Colonic mucosa (tissue), 4 donors: ENCODE results near the gene RMND5B. TPM values are rescaled to one million over a fixed set of nuclear protein-coding genes. Genes with fewer than 3 reads are reported as not detected.

Experiments used
- DNase-seq: peaks from one replicate; pipeline ENCODE4 v3.0.0-alpha.2; 2020
- H3K27ac ChIP-seq: fragments of 200-600 bp; one replicate; pipeline ENCODE4 v1.8.0; 2021
- H3K27me3 ChIP-seq: fragments of 200-600 bp; one replicate; pipeline ENCODE4 v1.8.0; 2021
- H3K36me3 ChIP-seq: fragments of 200-600 bp; one replicate; pipeline ENCODE4 v1.8.0; 2021
- H3K4me1 ChIP-seq: fragments of 200-600 bp; one replicate; pipeline ENCODE4 v1.8.0; 2021; ENCODE audit warnings: mild to moderate bottlenecking
- H3K4me3 ChIP-seq: fragments of 200-600 bp; one replicate; pipeline ENCODE4 v1.8.0; 2021
- H3K9ac ChIP-seq, 2 donors: one replicate each; pipeline ENCODE4 v1.7.0; 2013; ENCODE audit warnings: control low read depth in 2 of 2, low read depth in 2 of 2, low read length in 2 of 2
- H3K9me3 ChIP-seq: fragments of 200-600 bp; one replicate; pipeline ENCODE4 v1.8.0; 2021
- intact Hi-C: fragments of 100-400 bp; cut with DNase I; formaldehyde crosslinking; loops from one replicate; pipeline ENCODE4 v1.14.1; 2022
- total RNA-seq, 2 donors: library from RNA; stranded (reverse); fragmentation: NEBNext Ultra II Directional in 1 of 2; extraction: Animal tissue kit (Norgen Biotek cat#: 25700) in 1 of 2; gene quantifications; one replicate each; pipeline ENCODE4 v1.2.1, GENCODE V29; 2021
- TF ChIP-seq, protein P1 (sequence below): fragments of 200-600 bp; IDR thresholded peaks from one replicate; pipeline ENCODE4 v1.8.0; 2022; ENCODE audit warnings: antibody characterized with exemption, mild to moderate bottlenecking
- donor health status: healthy.
- donor health status: DM: no; HTN: no; CAD: no.
- donor health status: DM: no; HTN: no; CAD: no.

The RMND5B gene
- total RNA-seq, 2 donors from 2014 or later, result 31.9 to 50.1 TPM

- Histone ChIP-seq H3K27ac (no peak overlapping the region), H3K9ac (no peak overlapping the region), H3K4me1 (peaks cover 5% of the 10 kb centered on the region), H3K36me3 (no peaks in the 10 kb centered on the region), H3K4me3 (no peak overlapping the region), H3K9me3 (no peaks in the 10 kb centered on the region), H3K27me3 (no peaks in the 10 kb centered on the region)
- TF ChIP-seq, protein P1, sequence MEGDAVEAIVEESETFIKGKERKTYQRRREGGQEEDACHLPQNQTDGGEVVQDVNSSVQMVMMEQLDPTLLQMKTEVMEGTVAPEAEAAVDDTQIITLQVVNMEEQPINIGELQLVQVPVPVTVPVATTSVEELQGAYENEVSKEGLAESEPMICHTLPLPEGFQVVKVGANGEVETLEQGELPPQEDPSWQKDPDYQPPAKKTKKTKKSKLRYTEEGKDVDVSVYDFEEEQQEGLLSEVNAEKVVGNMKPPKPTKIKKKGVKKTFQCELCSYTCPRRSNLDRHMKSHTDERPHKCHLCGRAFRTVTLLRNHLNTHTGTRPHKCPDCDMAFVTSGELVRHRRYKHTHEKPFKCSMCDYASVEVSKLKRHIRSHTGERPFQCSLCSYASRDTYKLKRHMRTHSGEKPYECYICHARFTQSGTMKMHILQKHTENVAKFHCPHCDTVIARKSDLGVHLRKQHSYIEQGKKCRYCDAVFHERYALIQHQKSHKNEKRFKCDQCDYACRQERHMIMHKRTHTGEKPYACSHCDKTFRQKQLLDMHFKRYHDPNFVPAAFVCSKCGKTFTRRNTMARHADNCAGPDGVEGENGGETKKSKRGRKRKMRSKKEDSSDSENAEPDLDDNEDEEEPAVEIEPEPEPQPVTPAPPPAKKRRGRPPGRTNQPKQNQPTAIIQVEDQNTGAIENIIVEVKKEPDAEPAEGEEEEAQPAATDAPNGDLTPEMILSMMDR, result no peak
- intact Hi-C loops, result no loop called here
- DNase-seq, result no peak
Observed at GRCh38 chr5:178155065-178155464, 24.3 kb downstream of the RMND5B start.

- no peaks in the 10 kb centered on the region for H3K9me3 ChIP-seq
- no peaks in the 10 kb centered on the region for H3K36me3 ChIP-seq
- H3K9ac ChIP-seq, result no peak overlapping the region
- no peak for DNase-seq
- no peaks in the 10 kb centered on the region for H3K27me3 ChIP-seq
- no peak overlapping the region for H3K27ac ChIP-seq
- H3K4me3 ChIP-seq, result no peak overlapping the region
- TF ChIP-seq, protein P1, result no peak
- no peaks in the 10 kb centered on the region for H3K4me1 ChIP-seq
- intact Hi-C loops, result no loop called here
Observed at GRCh38 chr5:178160176-178160575, 29.4 kb downstream of the RMND5B start.

DNA sequence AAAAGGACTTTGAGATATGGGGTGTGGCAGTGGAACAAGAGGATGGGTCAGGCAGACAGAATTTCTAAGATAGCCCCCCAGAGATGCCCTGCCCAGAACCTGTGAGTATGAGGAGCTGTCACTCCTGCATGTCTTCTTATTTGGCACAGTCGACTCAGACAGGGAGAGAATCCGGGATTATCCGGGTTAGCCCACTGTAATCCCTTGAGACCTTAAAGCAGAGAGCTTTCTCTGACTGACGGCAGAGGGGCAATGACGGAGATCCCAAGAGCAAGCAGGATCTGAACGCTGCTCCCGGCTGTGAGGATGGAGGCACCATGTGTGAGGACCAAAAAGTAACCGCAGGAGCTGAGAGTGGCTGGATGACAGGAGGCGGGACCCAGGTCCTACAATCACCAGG, 31.7 kb downstream of the RMND5B start:
- TF ChIP-seq, protein P1, result no peak

DNA sequence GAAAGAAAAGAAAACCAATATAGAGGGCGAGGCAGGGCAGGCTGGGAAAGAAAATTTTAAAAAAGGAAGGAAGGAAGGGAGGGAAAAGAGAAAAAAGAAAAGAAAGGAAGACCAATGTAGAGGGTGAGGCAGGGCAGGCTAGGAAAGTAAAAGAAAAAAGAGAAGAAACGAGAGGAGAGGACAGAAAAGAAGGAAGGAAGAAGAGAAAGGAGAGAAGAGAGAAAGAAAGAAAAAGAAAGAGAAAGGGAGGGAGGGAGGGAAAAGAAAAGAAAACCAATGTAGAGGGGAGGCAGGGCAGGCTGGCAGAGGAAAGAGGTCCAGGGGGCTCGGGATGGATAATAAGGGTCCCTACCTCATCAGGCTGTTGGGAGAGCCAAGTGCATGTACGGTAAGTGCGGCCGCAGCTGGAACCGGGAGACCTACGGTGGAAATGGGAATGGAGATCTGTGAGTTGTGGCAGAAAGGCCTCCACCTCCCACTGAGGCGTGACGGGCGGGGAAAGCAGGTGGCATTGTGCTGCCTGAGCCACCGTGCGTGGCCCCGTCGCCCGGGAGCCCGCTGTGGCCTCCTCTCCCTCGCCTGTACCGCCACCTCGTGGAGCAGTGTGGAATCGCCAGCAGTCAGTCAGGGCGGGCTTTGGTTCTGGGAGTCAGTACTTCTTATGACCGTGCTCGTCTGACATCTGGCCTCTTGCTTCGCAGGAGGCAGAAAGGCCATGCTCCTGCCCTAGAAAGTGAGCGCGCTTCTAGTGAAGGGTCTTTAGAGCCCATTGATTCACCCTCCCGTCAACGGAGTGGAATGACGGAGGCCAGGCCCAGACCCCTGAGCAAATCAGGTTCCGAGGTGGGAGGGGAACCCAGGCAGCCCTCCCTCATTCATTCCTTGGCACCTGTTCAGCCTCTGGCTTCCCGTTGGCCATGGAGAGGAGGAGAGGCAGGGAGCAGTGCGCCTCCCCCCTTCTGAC, 33.2 kb downstream of the RMND5B start:
- no peaks in the 10 kb centered on the region for H3K27me3 ChIP-seq
- H3K36me3 ChIP-seq, result no peaks in the 10 kb centered on the region
- H3K4me1 ChIP-seq, result no peaks in the 10 kb centered on the region
- H3K9ac ChIP-seq, result peak overlapping the region in 1 of 2 donors; percentile 24
- peak; percentile 91 for DNase-seq
- TF ChIP-seq, protein P1, result peak; percentile 99
- intact Hi-C loops, result loop anchor here (2.0 kb wide), 1 partner anchor 89 kb away; no protein-coding TSS in a partner anchor
- H3K27ac ChIP-seq, result no peak overlapping the region
- no peaks in the 10 kb centered on the region for H3K9me3 ChIP-seq
- H3K4me3 ChIP-seq, result no peak overlapping the region

More for the DNA sequence above, 31.7 kb downstream of the RMND5B start:
- Histone ChIP-seq H3K9ac (no peak overlapping the region), H3K27ac (no peak overlapping the region), H3K4me3 (no peak overlapping the region), H3K27me3 (no peaks in the 10 kb centered on the region), H3K36me3 (no peaks in the 10 kb centered on the region), H3K9me3 (no peaks in the 10 kb centered on the region), H3K4me1 (no peaks in the 10 kb centered on the region)
- intact Hi-C loops, result loop anchor here (2.0 kb wide), 1 partner anchor 88 kb away; no protein-coding TSS in a partner anchor
- DNase-seq, result no peak

GRCh38 chr5:178165581-178165980, 34.8 kb downstream of the RMND5B start:
- no peaks in the 10 kb centered on the region for H3K27me3 ChIP-seq
- TF ChIP-seq, protein P1, result no peak

More at GRCh38 chr5:178165581-178165980, 34.8 kb downstream of the RMND5B start:
- Histone ChIP-seq H3K9ac (no peak overlapping the region), H3K4me3 (no peak overlapping the region), H3K36me3 (no peaks in the 10 kb centered on the region), H3K4me1 (no peaks in the 10 kb centered on the region), H3K9me3 (no peaks in the 10 kb centered on the region), H3K27ac (no peak overlapping the region)
- DNase-seq, result no peak
- intact Hi-C loops, result no loop called here
